ENCODE measurements around the gene OTOG.

Gene OTOG

DNA sequence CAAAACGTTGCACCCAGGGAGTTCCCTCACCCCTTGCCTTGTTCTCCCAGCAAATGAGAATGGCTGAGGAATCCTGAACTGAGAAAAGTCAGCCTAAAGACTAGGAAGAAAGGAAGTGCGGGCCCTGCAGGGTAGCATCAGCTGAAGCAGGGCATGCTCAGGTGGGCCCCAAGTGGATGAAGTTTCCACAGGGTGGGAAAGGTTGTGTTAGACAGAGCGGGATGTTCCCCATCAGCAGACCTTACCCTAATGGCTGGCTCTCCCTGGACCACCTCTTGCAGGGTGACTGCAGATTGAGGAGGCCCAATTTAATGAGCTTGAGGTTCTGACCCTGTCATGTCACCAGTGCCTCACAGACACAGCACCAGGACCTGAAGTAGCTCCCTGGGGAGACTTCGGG lies 90.8 kb downstream of the OTOG start:
- DNase-seq = no peak

- DNase-seq = no peak
Measured at GRCh38 chr11:17638311-17638710, 91.3 kb downstream of the OTOG start.

DNA sequence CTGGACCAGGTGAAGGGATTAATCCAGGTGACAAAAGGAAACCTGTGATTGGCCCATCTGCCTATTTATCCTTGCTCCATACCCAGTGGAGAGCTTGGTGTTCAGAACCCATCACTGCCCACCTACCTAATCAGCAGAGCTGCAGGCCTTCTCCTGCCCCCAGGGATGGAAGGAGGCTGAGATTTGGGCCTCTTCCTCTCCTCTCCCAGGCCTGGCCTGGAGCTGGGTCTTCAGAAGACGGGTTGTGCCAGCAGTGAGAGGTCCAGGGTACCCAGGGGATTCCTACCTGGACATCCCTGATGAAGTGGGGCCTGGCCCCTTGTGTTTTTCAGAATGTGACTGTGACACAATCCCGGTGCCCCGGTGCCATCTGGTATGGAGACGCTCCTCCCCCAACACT lies 92.0 kb downstream of the OTOG start:
- no peak for DNase-seq

- DNase-seq = no peak
Measured at GRCh38 chr11:17639781-17640180, 92.7 kb downstream of the OTOG start.

DNA sequence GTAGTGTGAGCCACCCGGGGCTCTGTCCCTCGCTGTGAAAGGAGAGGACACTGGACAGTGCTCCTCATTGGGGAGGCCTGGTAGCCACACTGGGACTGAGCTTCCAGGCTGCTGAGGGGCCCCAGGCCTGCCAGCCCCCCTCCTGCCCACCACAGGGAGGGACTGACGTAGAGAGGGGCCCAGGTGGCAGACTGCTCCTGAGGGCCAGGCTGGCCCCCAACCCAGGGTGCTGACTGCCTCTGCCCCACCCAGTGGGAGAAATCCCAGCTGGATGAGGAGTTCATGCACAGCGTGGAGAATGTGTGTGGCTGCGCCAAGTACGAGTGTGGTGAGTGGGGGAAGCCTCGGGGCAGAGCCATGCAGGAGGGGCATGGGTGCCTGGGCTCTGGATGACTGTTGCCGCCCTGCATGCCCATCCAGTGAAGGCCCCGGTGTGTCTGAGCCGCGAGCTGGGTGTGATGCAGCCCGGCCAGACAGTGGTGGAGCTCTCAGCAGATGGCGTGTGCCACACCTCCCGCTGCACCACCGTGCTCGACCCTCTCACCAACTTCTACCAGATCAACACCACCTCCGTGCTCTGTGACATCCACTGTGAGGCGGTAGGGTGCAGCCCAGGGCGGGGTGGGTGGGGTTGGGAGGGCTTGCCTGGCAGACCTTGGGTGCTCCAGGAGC lies 93.6 kb downstream of the OTOG start:
- DNase-seq = no peak

- DNase-seq = no peak
Measured at GRCh38 chr11:17641792-17642350, 94.8 kb downstream of the OTOG start.

GRCh38 chr11:17642370-17642769 lies 95.3 kb downstream of the OTOG start:
- DNase-seq = no peak

GRCh38 chr11:17642980-17643379 lies 95.9 kb downstream of the OTOG start:
- DNase-seq = no peak

GRCh38 chr11:17643506-17644405 lies 96.7 kb downstream of the OTOG start:
- DNase-seq = no peak

DNA sequence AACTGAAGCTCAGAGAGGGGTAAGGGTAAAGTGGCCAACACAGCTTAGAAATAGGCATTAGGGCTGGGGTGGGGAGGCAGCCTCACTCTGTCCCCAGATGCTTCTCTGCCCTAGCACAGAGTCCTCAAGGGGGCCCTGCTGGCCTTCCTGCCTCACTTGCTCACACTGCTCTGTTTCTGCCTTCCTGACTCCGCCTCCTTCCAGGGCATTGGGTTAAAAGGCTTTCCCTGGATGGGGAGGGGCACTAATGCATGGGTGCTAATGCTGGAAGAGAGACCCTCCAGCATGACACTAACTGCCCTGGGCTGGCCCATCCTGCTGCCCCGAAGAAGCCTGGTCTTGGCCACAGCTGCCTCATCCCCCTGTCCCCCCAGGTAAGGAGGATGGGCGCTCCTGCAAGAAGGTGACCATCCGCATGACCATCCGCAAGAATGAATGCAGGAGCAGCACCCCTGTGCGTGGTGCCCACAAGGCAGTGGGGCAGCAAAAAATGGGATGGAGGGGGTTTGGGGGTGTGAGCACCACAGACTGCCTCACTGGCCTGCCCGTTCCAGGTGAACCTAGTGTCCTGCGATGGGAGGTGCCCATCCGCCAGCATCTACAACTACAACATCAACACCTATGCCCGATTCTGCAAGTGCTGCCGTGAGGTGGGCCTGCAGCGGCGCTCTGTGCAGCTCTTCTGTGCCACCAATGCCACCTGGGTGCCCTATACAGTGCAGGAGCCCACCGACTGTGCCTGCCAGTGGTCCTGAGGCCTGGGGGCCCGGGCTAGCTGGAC lies 98.3 kb downstream of the OTOG start:
- DNase-seq = no peak

- DNase-seq = no peak
Measured at GRCh38 chr11:17646451-17647145, 99.5 kb downstream of the OTOG start.

DNA sequence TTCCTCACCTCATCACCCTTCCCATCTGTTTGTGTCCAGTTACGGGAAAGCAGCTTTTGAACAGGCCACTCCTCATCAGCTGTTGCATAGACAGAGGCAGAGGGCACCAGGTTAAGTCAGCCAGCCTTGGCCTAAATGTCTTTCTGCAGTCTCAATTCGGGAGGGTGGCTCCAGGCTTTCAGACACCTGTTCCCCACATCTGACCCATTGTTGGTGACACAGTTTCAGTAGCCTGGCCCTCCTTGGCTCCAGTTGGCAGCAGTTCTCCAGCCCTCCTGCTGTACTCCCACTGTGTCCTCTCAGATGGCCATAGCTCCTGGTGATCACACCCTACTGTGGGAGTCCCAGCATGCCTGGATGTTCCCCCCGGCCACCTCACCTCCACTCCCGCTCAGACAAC lies 101.5 kb downstream of the OTOG start:
- DNase-seq = no peak

DNA sequence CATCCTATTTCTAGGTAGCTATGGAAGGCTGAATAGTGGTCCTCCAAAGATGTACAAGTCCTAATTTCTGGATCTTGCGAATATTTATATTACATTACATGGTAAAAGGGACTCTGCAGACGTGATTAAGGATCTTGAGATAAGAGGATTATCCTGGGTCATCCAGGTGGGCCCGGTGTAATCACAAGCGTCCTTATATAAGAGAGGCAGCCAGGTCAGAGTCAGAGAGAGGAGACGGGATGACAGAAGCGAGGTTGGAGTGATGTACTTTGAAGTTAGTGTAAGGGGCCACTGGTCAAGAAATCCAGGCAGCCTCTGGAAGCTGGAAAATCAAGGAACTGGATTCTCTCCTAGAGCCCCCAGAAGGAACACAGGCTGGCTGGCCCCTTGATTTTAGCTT lies 102.2 kb downstream of the OTOG start:
- no peak for DNase-seq

GRCh38 chr11:17649696-17650095 lies 102.6 kb downstream of the OTOG start:
- DNase-seq = no peak

- DNase-seq = no peak
Measured at GRCh38 chr11:17650127-17650911, 103.3 kb downstream of the OTOG start.

DNA sequence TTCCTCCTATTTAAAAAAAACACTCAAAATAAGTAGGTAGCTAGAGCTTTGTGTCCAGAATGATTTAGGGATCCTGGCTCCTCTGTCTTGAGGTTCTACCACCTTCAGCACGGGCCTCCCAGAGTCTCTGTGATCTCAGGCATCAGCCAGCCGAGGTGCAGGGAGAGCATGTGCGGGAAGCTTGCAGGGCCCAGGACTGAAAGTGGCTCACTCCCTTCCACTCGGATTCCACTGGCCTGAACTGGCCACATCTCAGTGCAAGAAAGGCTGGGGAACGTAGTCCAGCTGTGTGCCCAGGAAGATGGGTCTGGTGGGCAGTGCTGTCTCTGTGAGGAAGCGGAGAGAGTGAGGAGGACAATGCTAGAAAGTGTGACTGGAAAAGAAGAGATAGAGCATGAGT lies 104.0 kb downstream of the OTOG start:
- DNase-seq = no peak

- no peak for DNase-seq
Measured at GRCh38 chr11:17651681-17652080, 104.6 kb downstream of the OTOG start.

- DNase-seq = no peak
Measured at GRCh38 chr11:17652556-17652955, 105.5 kb downstream of the OTOG start.

DNA sequence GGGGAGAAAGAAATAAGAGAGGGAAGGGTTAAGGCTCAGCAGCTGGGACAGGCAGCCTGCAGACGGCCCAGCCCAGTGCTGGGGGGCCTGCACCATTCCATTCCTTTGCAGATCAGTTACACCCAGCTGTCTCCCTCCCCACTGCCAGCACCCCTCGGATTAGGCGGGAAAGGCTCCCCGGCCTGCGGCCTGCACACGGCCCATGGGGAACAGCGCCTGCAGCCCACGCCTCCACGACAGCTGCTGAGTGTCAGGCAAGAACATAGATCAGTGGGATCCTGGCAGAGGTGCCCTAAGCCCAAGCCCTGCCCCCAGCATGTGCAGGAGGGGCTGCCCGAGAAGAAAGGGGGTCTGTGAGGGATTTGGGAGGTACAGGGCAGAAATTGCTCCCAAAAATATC lies 106.6 kb downstream of the OTOG start:
- no peak for DNase-seq

DNA sequence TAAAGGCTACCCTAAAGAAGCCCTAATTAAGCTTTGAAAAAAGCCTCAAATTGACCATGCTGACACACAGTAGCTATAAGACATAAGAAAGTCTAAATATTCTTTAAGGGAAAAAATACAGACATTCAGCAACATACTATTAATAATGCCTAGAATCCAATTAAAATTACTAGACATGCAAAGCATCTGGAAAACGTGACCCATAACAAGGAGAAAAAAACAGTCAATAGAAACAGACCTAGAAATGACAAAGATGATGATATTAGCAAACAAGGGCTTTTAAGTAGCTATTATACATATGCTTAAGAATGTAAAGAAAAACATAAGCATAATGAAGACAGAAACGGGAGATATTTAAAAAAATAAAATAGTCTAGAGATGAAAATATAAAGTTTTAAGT lies 108.6 kb downstream of the OTOG start:
- DNase-seq = no peak

- no peak for DNase-seq
Measured at GRCh38 chr11:17658211-17658610, 111.2 kb downstream of the OTOG start.

DNA sequence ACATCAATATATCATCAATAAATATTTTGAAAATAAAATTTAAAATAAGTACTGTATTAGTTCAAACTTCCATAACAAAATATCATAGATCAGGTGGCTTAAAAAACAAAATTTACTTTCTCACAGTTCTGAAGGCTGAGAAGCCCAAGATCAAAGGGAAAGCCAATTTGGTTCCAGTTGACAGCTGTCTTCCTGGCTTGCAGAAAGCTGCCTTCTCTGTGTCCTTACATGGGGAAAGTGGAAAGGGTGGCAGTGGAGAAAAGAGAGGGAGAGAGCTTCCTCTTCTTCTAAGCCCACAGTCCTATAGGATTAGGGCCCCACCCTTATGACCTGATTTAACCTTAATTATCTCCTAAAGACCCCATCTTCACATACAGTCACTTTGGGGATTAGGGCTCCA lies 121.1 kb downstream of the OTOG start:
- DNase-seq = no peak
